Skeletal muscle cell (primary cell): ENCODE results near the gene RNH1.
"Not testable (repeated sequence)": the region's sequence is repeated elsewhere in the genome, so short reads cannot be mapped to it uniquely, and the experiment has no call there.

Experiments used
- DNase-seq: peaks from one replicate; pipeline ENCODE4 v3.0.0-alpha.2; 2010; ENCODE audit warnings: low read depth
- H3K4me3 ChIP-seq: 2 replicates; pipeline ENCODE4 v1.5.1; 2011; ENCODE audit warnings: low read depth, mild to moderate bottlenecking, control low read depth, low read length, moderate library complexity

RNH1 gene

GRCh38 chr11:526192-526591 lies 19.1 kb upstream of the RNH1 start:
- DNase-seq = no peak
- H3K4me3 ChIP-seq = no peak overlapping the region

DNA sequence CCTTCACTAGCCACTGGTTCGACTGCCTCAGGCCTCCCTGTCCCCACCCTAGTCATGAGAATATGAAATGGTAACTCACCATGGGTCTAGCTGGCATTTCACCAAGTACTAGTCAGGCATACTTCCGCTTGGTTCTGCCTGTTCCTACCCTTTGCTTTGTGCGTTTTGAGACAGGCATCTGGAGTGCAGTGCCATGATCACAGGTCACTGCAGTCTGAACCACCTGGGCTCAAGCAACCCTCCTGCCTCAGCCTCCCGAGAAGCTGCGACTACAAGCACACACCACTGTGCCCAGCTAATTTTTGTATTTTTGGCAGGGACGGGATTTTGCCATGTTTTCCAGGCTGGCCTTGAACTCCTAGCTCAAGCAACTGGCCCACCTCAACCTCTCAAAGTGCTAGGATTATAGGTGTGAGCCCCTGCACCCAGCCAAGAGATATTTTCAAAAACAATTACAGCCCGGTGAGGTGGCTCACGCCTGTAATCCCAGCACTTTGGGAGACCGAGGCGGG lies 14.2 kb upstream of the RNH1 start:
- DNase-seq = no peak

GRCh38 chr11:520428-521176 lies 13.6 kb upstream of the RNH1 start:
- no peak overlapping the region for H3K4me3 ChIP-seq
- no peak for DNase-seq

More for the DNA sequence above, 14.2 kb upstream of the RNH1 start:
- no peak overlapping the region for H3K4me3 ChIP-seq

DNA sequence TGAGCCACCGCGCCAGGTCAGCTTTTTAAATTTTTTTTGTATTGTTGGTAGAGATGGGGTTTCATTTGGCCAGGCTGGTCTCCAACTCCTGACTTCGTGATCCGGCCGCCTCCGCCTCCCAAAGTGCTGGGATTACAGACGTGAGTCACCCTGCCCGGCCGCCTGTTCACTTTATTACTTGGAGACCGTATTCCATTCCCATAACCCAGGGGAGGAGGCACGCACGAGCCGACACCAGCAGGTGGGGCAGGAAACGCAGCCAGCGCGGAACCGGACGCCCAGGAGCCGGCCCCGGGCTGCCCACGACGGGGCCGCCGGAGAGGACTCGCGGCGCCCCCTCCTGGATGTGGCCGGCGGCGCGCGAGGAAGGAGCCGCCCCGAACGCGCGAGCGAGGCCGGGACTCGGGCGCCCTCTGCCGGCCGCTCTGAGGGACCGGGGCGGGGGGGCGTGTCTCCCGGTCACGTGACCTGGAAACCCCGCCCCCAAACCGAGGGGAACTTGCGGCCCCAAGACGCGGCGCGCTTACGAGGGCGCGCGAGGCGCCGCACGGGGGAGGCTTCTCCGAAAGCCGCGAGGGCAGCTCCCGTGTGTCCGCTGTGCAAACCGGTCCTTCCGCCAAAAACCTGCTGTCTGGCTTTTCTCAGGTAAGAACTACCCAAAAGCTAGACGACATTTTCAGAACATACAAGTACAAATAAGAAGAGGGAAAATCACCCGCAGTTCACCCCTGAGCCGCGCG lies 11.6 kb upstream of the RNH1 start:
- H3K4me3 ChIP-seq = peak overlapping the region; percentile 45
- DNase-seq = peak; percentile 81

DNA sequence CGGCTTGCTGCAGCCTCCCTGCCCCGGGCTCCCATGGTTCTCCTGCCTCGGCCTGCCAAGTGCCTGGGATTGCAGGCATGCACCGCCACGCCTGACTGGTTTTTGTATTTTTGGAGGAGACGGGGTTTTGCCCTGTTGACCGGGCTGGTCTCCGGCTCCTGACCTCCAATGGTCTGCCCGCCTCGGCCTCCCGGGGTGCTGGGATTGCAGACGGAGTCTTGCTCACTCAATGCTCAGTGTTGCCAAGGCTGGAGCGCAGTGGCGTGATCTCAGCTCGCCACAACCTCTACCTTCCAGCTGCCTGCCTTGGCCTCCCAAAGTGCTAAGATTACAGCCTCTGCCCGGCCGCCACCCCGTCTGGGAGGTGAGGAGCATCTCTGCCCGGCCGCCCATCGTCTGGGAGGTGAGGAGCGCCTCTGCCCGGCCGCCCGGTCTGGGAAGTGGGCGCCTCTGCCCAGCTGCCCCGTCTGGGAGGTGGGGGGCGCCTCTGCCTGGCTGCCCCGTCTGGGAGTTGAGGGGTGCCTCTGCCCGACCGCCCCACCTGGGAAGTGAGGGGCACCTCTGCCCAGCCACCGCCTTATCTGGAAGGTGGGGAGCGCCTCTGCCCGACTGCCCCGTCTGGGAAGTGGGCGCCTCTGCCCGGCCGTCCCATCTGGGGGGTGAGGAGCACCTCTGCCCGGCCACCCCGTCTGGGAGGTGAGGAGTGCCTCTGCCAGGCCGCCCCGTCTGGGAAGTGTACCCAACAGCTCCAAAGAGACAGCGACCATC lies 10.1 kb upstream of the RNH1 start:
- not testable (repeated sequence) for DNase-seq, H3K4me3 ChIP-seq

- H3K4me3 ChIP-seq = no peak overlapping the region
- no peak for DNase-seq
Measured at GRCh38 chr11:516400-516799, 9.4 kb upstream of the RNH1 start.

GRCh38 chr11:515131-515530 lies 8.1 kb upstream of the RNH1 start:
- H3K4me3 ChIP-seq = no peak overlapping the region
- DNase-seq = no peak

DNA sequence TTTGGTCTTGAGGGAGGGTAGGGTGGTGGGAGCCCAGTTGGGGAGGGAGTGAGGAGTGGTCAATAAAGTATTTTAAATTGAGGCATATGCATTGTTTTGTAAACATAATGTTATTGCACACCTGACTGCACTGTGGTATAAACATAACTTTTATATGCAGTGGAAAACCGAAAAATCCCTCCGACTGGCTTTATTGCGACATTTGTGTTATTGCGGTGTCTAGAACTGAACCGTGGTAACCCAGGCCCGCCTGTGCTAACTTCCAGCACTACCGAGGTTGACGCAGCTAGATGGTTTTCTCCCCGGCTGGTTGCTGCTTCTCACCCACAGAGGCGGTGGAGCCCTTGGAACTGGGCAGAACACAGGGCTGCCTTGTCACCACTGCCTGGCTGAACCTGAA lies 7.6 kb upstream of the RNH1 start:
- no peak overlapping the region for H3K4me3 ChIP-seq
- no peak for DNase-seq

DNA sequence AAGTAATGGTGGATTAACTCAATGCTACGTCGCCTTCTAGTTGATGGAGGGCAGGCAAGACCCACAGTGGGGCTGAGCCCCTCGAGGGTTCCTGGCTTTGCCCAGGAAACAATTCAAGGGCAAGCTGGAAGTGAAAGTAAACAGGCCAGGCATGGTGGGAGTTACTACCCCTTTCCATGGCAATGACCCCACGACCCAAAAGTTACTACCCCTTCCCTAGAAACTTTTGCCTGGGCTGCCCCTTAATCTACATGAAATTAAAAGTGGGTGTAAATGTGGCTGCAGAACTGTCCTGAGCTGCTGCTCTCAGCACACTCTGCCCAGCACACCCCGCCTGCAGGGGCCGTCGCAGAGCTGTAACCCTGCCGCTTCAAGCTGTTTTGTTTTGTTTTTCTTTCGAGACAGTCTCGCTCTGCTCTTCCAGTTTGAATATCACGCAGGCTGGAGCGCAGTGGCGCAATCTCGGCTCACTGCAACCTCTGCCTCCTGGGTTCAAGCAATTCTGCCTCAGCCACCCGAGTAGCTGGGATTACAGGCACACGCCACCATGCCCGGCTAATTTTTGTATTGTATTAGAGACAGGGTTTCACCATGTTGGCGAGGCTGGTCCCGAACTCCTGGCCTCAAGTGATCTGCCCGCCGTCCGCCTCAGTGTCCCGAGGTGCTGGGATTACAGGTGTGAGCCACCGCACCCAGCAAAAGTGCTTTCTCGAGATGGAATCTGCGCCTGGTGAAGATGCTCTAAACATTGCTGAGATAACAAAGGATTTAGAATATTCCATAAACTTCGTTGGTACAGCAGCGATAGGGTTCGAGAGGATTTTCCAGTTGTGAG lies 5.9 kb upstream of the RNH1 start:
- DNase-seq = no peak
- H3K4me3 ChIP-seq = no peak overlapping the region

GRCh38 chr11:508956-509355 lies 1.9 kb upstream of the RNH1 start:
- H3K4me3 ChIP-seq = no peak overlapping the region
- DNase-seq = no peak

DNA sequence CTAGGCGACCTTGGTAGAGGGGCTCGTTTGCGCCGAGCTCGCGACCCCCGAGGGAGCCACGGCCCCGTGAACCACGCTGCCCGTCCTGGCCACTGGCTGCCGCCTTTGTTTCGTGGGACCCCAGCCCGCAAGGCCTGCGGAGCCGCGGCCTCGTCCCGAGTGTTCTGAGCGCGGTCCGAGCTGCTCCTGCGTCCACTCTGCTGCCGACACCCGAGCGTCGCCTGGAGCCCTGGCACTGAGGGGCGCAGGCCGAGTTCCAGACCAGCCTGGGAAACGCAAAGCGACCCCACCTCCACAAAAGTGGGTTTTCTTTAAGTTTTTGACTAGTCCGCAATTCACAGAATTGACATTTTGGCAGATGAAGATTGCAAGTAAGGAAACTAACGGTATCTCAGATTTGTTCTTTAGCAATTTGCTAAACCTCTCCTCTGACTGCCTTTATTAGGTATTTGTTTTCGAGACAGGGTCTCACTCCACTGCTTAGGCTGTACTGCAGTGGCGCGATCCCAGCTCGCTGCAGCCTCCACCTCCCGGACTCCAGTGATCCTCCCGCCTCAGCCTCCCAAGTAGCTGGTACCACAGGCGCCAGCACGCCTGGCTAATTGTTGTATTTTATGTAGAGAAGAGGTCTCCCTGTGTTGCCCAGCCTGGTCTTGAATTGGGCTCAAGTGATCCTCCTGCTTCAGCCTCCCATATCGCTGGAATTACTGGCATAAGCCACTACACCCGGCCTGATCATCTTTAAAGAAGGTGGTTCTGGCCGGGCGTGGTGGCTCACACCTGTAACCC lies 879 bp upstream of the RNH1 start:
- DNase-seq = no peak
- H3K4me3 ChIP-seq = peak overlapping the region; percentile 79

DNA sequence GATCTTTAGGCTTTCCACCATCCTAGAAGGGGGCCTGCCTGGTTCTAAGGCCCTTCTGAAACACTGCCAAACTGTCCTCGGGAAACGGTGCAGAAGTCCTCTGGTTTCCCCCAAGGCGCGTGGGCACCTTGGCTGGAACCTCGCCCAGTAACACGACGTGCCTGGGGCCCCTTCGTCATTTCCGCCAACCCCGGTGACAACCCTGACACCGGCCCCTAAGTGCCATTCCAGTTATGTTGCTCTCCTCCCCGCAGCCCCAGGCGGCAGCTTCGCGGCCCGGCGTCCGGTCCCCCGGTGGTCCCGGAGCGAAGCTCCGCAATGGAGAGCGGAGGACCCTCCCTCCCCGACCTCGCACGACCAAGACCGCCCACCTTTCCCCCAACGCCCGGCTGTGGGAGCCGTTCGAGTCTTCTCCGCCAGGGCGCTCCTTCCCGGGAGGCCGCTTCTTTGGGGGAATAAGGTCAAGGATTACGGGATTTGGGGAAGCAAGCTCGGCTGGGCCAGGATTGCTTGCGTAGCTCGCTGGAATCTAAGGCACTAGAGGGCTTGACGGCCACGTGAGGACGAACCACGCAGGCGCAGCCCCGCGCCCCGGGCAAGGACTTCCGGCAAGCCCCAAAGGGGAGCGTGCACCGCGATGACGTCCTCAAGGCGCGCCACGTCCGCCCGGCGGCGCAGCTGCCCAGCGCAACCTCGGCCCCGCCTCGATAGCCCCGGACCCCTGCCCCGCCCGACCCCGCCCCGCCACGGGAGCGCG lies 626 bp downstream of the RNH1 start:
- peak overlapping the region; percentile 79 for H3K4me3 ChIP-seq

GRCh38 chr11:504994-505344 lies 2.1 kb downstream of the RNH1 start:
- H3K4me3 ChIP-seq = peak overlapping the region; percentile 79
- DNase-seq = no peak

More for the DNA sequence above, 626 bp downstream of the RNH1 start:
- DNase-seq = peak; percentile 93

- H3K4me3 ChIP-seq = peak overlapping the region; percentile 58
- no peak for DNase-seq
Measured at GRCh38 chr11:504053-504993, 2.7 kb downstream of the RNH1 start.

GRCh38 chr11:503179-503981 lies 3.7 kb downstream of the RNH1 start:
- H3K4me3 ChIP-seq = peak overlapping the region; percentile 58
- no peak for DNase-seq
